SU-DHL-6 (cell line): Measurements from ENCODE around the gene PI16.

Source experiments
- EZH2phosphoT487 ChIP-seq: fragments of 200-600 bp; sonication (generic), shearing (Covaris generic); conservative IDR thresholded peaks from 2 replicates; pipeline ENCODE4 v1.6.1; 2018; ENCODE audit warnings: mild to moderate bottlenecking, antibody characterized with exemption, low read length, moderate library complexity, mixed read lengths
- TF ChIP-seq, protein P1 (sequence below): fragments of 200-600 bp; sonication (generic); IDR thresholded peaks from one replicate; pipeline ENCODE4 v1.5.1; 2017; ENCODE audit warnings: antibody characterized with exemption, mild to moderate bottlenecking, low read length, moderate library complexity; ENCODE audit not compliant: insufficient read depth, poor library complexity, severe bottlenecking

DNA sequence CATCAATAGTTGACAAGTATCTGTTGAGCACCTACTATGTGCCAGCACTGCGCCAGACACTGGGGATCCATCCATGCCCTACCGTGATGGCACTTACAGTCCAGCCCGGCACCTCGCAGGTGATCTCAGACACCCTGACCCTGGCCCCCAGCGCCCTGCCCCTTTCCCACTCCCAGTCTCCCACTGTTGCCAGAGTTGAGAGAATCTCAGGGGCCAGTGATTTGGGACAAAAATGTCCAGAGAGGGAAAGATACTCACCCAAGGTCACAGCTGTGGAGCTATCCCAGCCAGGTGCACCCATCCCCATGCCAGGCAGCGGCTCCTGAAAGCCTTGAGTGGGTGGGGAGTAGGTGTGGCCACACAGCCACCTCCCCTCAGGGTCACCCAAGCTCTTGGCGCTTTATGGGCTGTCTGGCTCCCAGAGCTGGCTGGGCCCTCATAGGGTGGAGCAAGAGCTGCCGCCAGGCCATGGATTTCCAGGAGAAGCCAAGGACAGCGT is 3.3 kb downstream of the PI16 start:
- TF ChIP-seq, protein P1, sequence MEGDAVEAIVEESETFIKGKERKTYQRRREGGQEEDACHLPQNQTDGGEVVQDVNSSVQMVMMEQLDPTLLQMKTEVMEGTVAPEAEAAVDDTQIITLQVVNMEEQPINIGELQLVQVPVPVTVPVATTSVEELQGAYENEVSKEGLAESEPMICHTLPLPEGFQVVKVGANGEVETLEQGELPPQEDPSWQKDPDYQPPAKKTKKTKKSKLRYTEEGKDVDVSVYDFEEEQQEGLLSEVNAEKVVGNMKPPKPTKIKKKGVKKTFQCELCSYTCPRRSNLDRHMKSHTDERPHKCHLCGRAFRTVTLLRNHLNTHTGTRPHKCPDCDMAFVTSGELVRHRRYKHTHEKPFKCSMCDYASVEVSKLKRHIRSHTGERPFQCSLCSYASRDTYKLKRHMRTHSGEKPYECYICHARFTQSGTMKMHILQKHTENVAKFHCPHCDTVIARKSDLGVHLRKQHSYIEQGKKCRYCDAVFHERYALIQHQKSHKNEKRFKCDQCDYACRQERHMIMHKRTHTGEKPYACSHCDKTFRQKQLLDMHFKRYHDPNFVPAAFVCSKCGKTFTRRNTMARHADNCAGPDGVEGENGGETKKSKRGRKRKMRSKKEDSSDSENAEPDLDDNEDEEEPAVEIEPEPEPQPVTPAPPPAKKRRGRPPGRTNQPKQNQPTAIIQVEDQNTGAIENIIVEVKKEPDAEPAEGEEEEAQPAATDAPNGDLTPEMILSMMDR = no peak
- no peak for TF ChIP-seq EZH2phosphoT487
